ENCODE measurements around the gene DUSP15.

DNA sequence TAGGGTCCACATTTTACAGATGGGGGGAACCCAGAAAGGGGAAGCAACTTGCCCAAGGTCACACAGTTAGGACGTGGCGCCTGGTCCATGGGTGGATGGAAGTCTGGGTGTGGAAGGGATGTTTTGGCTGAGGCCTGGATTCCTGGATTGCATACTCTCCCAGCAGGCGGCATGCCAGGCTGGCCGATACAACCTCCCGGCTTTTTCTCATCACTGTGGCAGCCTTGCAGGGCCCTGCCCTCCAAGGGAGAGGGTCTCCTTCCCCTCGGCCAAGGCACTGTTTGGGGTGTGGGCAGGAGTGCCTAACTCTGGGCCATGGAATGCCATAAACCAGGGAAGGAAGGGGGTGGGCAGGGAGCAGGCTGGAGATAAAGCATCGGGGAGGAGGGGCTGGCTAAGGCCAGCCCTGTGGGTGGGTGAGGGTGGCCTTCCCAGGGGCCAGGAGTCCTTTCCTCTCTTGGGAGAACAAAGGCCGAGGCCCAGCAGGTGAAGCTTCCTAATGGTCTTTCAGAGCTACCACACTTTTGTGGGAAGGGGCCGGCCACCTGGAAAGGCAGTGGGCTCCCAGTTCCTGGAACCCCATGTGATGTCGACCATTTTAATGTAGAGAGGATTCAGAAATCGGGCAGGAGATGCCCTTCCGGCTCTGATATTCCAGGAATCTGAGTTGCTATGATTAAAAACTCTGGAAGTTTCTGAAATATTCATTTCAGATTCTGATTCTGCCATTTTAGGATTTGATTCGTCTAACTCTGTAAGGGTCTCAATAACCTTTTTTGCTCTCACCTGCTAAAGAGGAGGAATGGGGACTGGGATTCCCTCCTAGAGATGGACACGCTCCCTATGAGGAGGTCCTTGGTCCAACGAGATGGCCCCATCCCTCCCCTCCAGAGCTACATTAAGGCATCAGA lies 29.2 kb downstream of the DUSP15 start:
- TF ChIP-seq, protein P1, sequence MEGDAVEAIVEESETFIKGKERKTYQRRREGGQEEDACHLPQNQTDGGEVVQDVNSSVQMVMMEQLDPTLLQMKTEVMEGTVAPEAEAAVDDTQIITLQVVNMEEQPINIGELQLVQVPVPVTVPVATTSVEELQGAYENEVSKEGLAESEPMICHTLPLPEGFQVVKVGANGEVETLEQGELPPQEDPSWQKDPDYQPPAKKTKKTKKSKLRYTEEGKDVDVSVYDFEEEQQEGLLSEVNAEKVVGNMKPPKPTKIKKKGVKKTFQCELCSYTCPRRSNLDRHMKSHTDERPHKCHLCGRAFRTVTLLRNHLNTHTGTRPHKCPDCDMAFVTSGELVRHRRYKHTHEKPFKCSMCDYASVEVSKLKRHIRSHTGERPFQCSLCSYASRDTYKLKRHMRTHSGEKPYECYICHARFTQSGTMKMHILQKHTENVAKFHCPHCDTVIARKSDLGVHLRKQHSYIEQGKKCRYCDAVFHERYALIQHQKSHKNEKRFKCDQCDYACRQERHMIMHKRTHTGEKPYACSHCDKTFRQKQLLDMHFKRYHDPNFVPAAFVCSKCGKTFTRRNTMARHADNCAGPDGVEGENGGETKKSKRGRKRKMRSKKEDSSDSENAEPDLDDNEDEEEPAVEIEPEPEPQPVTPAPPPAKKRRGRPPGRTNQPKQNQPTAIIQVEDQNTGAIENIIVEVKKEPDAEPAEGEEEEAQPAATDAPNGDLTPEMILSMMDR (IDR thresholded peaks at IDR 0.05): no peak
- TF ChIP-seq POLR2A (IDR thresholded peaks at IDR 0.05) (no peak), EP300 (IDR thresholded peaks at IDR 0.05) (no peak)
